Inflammatory macrophage treated with lipopolysaccharide for 4 hours (primary cell): Measurements from ENCODE around the gene SPTLC1.
"Not testable (repeated sequence)": the region's sequence is repeated elsewhere in the genome, so short reads cannot be mapped to it uniquely, and the experiment has no call there.

ENCODE experiments used
- DNase-seq: peaks from one replicate; pipeline ENCODE4 v3.0.0-alpha.2; 2020

Gene SPTLC1

GRCh38 chr9:92115071-92115858 is at the start of gene SPTLC1:
Gene SPTLC1 (minus strand): TSS chr9:92115413. CDS start chr9:92115370, 43 bp downstream.
- peak; percentile 98 for DNase-seq

GRCh38 chr9:92164975-92165374 is 49.8 kb upstream of the SPTLC1 start:
- no peak for DNase-seq

GRCh38 chr9:92164490-92164889 is 49.3 kb upstream of the SPTLC1 start:
- DNase-seq, result no peak

GRCh38 chr9:92163276-92163675 is 48.1 kb upstream of the SPTLC1 start:
- no peak for DNase-seq

GRCh38 chr9:92160786-92161185 is 45.6 kb upstream of the SPTLC1 start:
- DNase-seq, result no peak

- no peak for DNase-seq
Measured at GRCh38 chr9:92159058-92159457, 43.8 kb upstream of the SPTLC1 start.

GRCh38 chr9:92158097-92158601 is 42.9 kb upstream of the SPTLC1 start:
- DNase-seq, result no peak

GRCh38 chr9:92155736-92156135 is 40.5 kb upstream of the SPTLC1 start:
- not testable (repeated sequence) for DNase-seq

GRCh38 chr9:92155221-92155620 is 40.0 kb upstream of the SPTLC1 start:
- DNase-seq, result no peak

GRCh38 chr9:92153466-92154415 is 38.5 kb upstream of the SPTLC1 start:
- DNase-seq, result not testable (repeated sequence)

GRCh38 chr9:92151691-92152393 is 36.6 kb upstream of the SPTLC1 start:
- DNase-seq, result no peak

GRCh38 chr9:92150501-92151470 is 35.6 kb upstream of the SPTLC1 start:
- DNase-seq, result not testable (repeated sequence)

- DNase-seq, result no peak
Measured at GRCh38 chr9:92147852-92148180, 32.6 kb upstream of the SPTLC1 start.

GRCh38 chr9:92147030-92147851 is 32.0 kb upstream of the SPTLC1 start:
- DNase-seq, result peak; percentile 54

GRCh38 chr9:92146610-92147009 is 31.4 kb upstream of the SPTLC1 start:
- DNase-seq, result peak; percentile 20

GRCh38 chr9:92145784-92146183 is 30.6 kb upstream of the SPTLC1 start:
- DNase-seq, result not testable (repeated sequence)

- no peak for DNase-seq
Measured at GRCh38 chr9:92142329-92142728, 27.1 kb upstream of the SPTLC1 start.

- no peak for DNase-seq
Measured at GRCh38 chr9:92141144-92142129, 26.2 kb upstream of the SPTLC1 start.

GRCh38 chr9:92140754-92141143 is 25.5 kb upstream of the SPTLC1 start:
- no peak for DNase-seq
